ENCODE measurements around the gene TTC39B. TPM values are rescaled to one million over a fixed set of nuclear protein-coding genes. Genes with fewer than 3 reads are reported as not detected.

Gene TTC39B
- total RNA-seq, 1 donor from 2014 or later: 7.0 TPM

- H3K36me3 Mint-ChIP-seq (ENCODE audit: low read depth, unreplicated experiment): no peaks in the 10 kb centered on the region
- H3K27me3 Mint-ChIP-seq (ENCODE audit: low read depth, unreplicated experiment): no peaks in the 10 kb centered on the region
- H3K9ac ChIP-seq (ENCODE audit: low read length): no peak overlapping the region
- H3K4me1 ChIP-seq (ENCODE audit: insufficient read depth, low read length): peaks cover 12% of the 10 kb centered on the region
- no peak overlapping the region for H3K4me3 ChIP-seq (ENCODE audit: insufficient read depth, low read depth, low read length)
- TF ChIP-seq CTCF (IDR thresholded peaks at IDR 0.05; ENCODE audit: insufficient read depth, low read depth, low read length) (no peak), EZH2 (IDR thresholded peaks at IDR 0.05; ENCODE audit: insufficient read depth, low read length) (no peak)
- H3K27me3 ChIP-seq (ENCODE audit: insufficient read depth, low read length): no peaks in the 10 kb centered on the region
- H3K4me2 ChIP-seq (ENCODE audit: low read length): no peak overlapping the region
- H3K4me1 Mint-ChIP-seq (ENCODE audit: low read depth, unreplicated experiment): peaks cover 17% of the 10 kb centered on the region
- H3K4me3 Mint-ChIP-seq (ENCODE audit: unreplicated experiment): no peak overlapping the region
- H3K27ac ChIP-seq (ENCODE audit: low read depth, low read length): no peak overlapping the region
- no peaks in the 10 kb centered on the region for H4K20me1 ChIP-seq (ENCODE audit: insufficient read depth, low read length)
- no peaks in the 10 kb centered on the region for H3K9me3 Mint-ChIP-seq (ENCODE audit: unreplicated experiment)
- no peaks in the 10 kb centered on the region for H3K79me2 ChIP-seq (ENCODE audit: insufficient read depth, low read length)
- no peak for FAIRE-seq
- no peaks in the 10 kb centered on the region for H3K36me3 ChIP-seq (ENCODE audit: insufficient read depth, low read length)
- peak overlapping the region; percentile 20 for H3K27ac Mint-ChIP-seq (ENCODE audit: unreplicated experiment)
- no peak overlapping the region for H2AFZ ChIP-seq (ENCODE audit: low read depth, low read length)
- H3K9me3 ChIP-seq (ENCODE audit: insufficient read depth, low read depth, low read length): no peaks in the 10 kb centered on the region
- DNase-seq (ENCODE audit: low read depth): no peak
These were observed 53.2 kb downstream of the TTC39B start for GRCh38 chr9:15253786-15254185.

- Histone ChIP-seq H3K79me2 (ENCODE audit: insufficient read depth, low read length) (no peaks in the 10 kb centered on the region), H4K20me1 (ENCODE audit: insufficient read depth, low read length) (no peaks in the 10 kb centered on the region), H3K9me3 (ENCODE audit: insufficient read depth, low read depth, low read length) (no peaks in the 10 kb centered on the region), H3K4me1 (ENCODE audit: insufficient read depth, low read length) (peaks cover 12% of the 10 kb centered on the region), H3K27ac (ENCODE audit: low read depth, low read length) (no peak overlapping the region), H3K4me2 (ENCODE audit: low read length) (no peak overlapping the region), H3K9ac (ENCODE audit: low read length) (no peak overlapping the region), H2AFZ (ENCODE audit: low read depth, low read length) (no peak overlapping the region), H3K4me3 (ENCODE audit: insufficient read depth, low read depth, low read length) (no peak overlapping the region), H3K36me3 (ENCODE audit: insufficient read depth, low read length) (no peaks in the 10 kb centered on the region), H3K27me3 (ENCODE audit: insufficient read depth, low read length) (no peaks in the 10 kb centered on the region)
- no peaks in the 10 kb centered on the region for H3K36me3 Mint-ChIP-seq (ENCODE audit: low read depth, unreplicated experiment)
- FAIRE-seq: no peak
- H3K4me1 Mint-ChIP-seq (ENCODE audit: low read depth, unreplicated experiment): peaks cover 19% of the 10 kb centered on the region
- no peaks in the 10 kb centered on the region for H3K27me3 Mint-ChIP-seq (ENCODE audit: low read depth, unreplicated experiment)
- TF ChIP-seq EZH2 (IDR thresholded peaks at IDR 0.05; ENCODE audit: insufficient read depth, low read length) (no peak), CTCF (IDR thresholded peaks at IDR 0.05; ENCODE audit: insufficient read depth, low read depth, low read length) (no peak)
- H3K9me3 Mint-ChIP-seq (ENCODE audit: unreplicated experiment): no peaks in the 10 kb centered on the region
- H3K4me3 Mint-ChIP-seq (ENCODE audit: unreplicated experiment): no peak overlapping the region
- H3K27ac Mint-ChIP-seq (ENCODE audit: unreplicated experiment): no peak overlapping the region
- peak; percentile 32 for DNase-seq (ENCODE audit: low read depth)
These were observed 53.8 kb downstream of the TTC39B start for GRCh38 chr9:15253197-15253596.

- Histone ChIP-seq H3K4me3 (ENCODE audit: insufficient read depth, low read depth, low read length) (no peak overlapping the region), H3K27me3 (ENCODE audit: insufficient read depth, low read length) (no peaks in the 10 kb centered on the region), H3K27ac (ENCODE audit: low read depth, low read length) (no peak overlapping the region), H3K9ac (ENCODE audit: low read length) (no peak overlapping the region), H3K9me3 (ENCODE audit: insufficient read depth, low read depth, low read length) (no peaks in the 10 kb centered on the region), H2AFZ (ENCODE audit: low read depth, low read length) (no peak overlapping the region), H4K20me1 (ENCODE audit: insufficient read depth, low read length) (no peaks in the 10 kb centered on the region), H3K4me2 (ENCODE audit: low read length) (peak overlapping the region; percentile 54), H3K79me2 (ENCODE audit: insufficient read depth, low read length) (no peaks in the 10 kb centered on the region), H3K36me3 (ENCODE audit: insufficient read depth, low read length) (no peaks in the 10 kb centered on the region), H3K4me1 (ENCODE audit: insufficient read depth, low read length) (peaks cover 24% of the 10 kb centered on the region)
- no peak for TF ChIP-seq CTCF (IDR thresholded peaks at IDR 0.05; ENCODE audit: insufficient read depth, low read depth, low read length)
- TF ChIP-seq EZH2 (IDR thresholded peaks at IDR 0.05; ENCODE audit: insufficient read depth, low read length): no peak
- Mint-ChIP-seq H3K27me3 (ENCODE audit: low read depth, unreplicated experiment) (no peaks in the 10 kb centered on the region), H3K4me1 (ENCODE audit: low read depth, unreplicated experiment) (peaks cover 28% of the 10 kb centered on the region), H3K9me3 (ENCODE audit: unreplicated experiment) (no peaks in the 10 kb centered on the region), H3K4me3 (ENCODE audit: unreplicated experiment) (no peak overlapping the region), H3K27ac (ENCODE audit: unreplicated experiment) (no peak overlapping the region), H3K36me3 (ENCODE audit: low read depth, unreplicated experiment) (no peaks in the 10 kb centered on the region)
- no peak for DNase-seq (ENCODE audit: low read depth)
- FAIRE-seq: no peak
These were observed 57.0 kb downstream of the TTC39B start for GRCh38 chr9:15249981-15250380.
